Measurements from ENCODE around the gene TPR. TPM values are rescaled to one million over a fixed set of nuclear protein-coding genes. Genes with fewer than 3 reads are reported as not detected.

Gene TPR
- total RNA-seq, 1 experiment from 2014 or later, result 107 TPM

DNA sequence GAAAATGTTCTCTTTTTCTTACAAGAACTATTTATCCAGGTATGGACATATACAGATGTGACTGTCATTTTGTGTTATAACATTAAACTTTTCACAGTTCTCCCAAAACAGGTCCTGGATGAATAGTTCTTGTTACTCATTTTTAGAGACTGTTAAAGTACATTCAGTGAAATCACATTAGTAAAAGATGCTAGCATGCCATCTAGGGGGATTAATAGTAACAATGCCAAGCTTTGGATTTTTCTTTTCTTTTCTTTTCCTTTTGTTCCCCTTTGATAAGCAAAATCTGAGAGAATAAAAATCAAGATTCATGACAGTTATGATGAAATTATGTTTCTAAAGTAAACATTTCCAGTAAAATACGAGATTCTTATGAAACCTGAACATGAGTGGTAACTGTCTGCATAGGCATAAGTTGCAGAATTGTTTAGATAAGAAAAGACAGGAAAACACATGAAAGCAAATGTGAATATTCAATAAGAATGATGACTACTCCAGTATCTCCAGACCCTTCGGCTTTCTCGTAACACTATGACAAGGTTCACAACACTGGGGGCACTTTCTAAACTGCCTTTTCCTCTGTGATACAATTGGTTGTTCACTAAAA lies 77.5 kb downstream of the TPR start:
- Histone ChIP-seq H2BK20ac (ENCODE audit: low read depth, low read length, poor library complexity, severe bottlenecking) (no peak overlapping the region), H3K9me3 (ENCODE audit: control insufficient read depth, low read depth, low read length) (no peaks in the 10 kb centered on the region), H3K4me2 (ENCODE audit: insufficient read depth, insufficient read length, low read length) (no peak overlapping the region), H3K14ac (ENCODE audit: insufficient read depth, low read length) (no peak overlapping the region), H2BK15ac (ENCODE audit: low read depth, low read length) (no peak overlapping the region), H3K23me2 (ENCODE audit: insufficient read length, low read depth, low read length, poor library complexity, severe bottlenecking) (no peaks in the 10 kb centered on the region), H3K18ac (ENCODE audit: insufficient read length, low read depth, low read length) (no peak overlapping the region), H3K27me3 (ENCODE audit: insufficient read depth, low read length) (no peaks in the 10 kb centered on the region), H2BK120ac (ENCODE audit: low read depth, low read length, poor library complexity, severe bottlenecking) (no peak overlapping the region), H2BK5ac (ENCODE audit: insufficient read length, low read length) (no peak overlapping the region), H4K8ac (replicated peaks; ENCODE audit: insufficient read length, low read depth, low read length) (no peak overlapping the region), H2AK5ac (ENCODE audit: insufficient read length, low read length) (no peak overlapping the region), H2AFZ (ENCODE audit: low read length) (no peak overlapping the region), H3K4me1 (ENCODE audit: insufficient read depth, low read length) (no peaks in the 10 kb centered on the region), H3K27ac (ENCODE audit: insufficient read length, low read depth, low read length) (no peak overlapping the region), H3K79me1 (ENCODE audit: insufficient read depth, low read depth, low read length, poor library complexity, severe bottlenecking) (no peaks in the 10 kb centered on the region), H2BK12ac (ENCODE audit: insufficient read length, low read depth, low read length) (no peak overlapping the region), H4K20me1 (ENCODE audit: control insufficient read depth, insufficient read depth, insufficient read length) (no peaks in the 10 kb centered on the region), H4K5ac (ENCODE audit: insufficient read length, low read depth, low read length) (no peak overlapping the region), H3T11ph (ENCODE audit: low read length) (no peak overlapping the region), H3K9ac (ENCODE audit: extremely low read depth, insufficient read length, low read length) (no peak overlapping the region), H4K91ac (ENCODE audit: insufficient read length, low read depth, low read length) (no peak overlapping the region), H3K79me2 (ENCODE audit: insufficient read depth, low read length) (no peaks in the 10 kb centered on the region), H3K4ac (ENCODE audit: low read depth, low read length) (no peak overlapping the region), H3K56ac (ENCODE audit: insufficient read length, low read depth, low read length) (no peak overlapping the region), H3K23ac (ENCODE audit: insufficient read length, low read depth, low read length) (no peak overlapping the region)
- no peak for DNase-seq
- TF ChIP-seq CTCF (conservative IDR thresholded peaks at IDR 0.05), result no peak
- Mint-ChIP-seq H3K4me1 (no peaks in the 10 kb centered on the region), H3K9me3 (no peaks in the 10 kb centered on the region), H3K27me3 (ENCODE audit: low read depth) (no peaks in the 10 kb centered on the region; the same call in 1 of the 2 replicates), H3K27ac (no peak overlapping the region), H3K4me3 (no peak overlapping the region), H3K36me3 (ENCODE audit: insufficient read depth in 1 of 3, low read depth in 3 of 3) (no peaks in the 10 kb centered on the region)
- no CpG with 5 or more reads among the region's 3 CpGs for WGBS (ENCODE audit: extremely low coverage, insufficient read length, low lambda C conversion rate)
